ENCODE measurements around the gene CRP.
A peak's percentile ranks its signal among the peaks of the same experiment; 100 is the strongest.
"Not testable (repeated sequence)": the region's sequence is repeated elsewhere in the genome, so short reads cannot be mapped to it uniquely, and the experiment has no call there.

Gene CRP

GRCh38 chr1:159699653-159700052 lies 14.7 kb downstream of the CRP start:
- DNase-seq = no peak

GRCh38 chr1:159699246-159699645 lies 15.1 kb downstream of the CRP start:
- no peak for DNase-seq

GRCh38 chr1:159687511-159687910 lies 26.9 kb downstream of the CRP start:
- no peak for DNase-seq

DNA sequence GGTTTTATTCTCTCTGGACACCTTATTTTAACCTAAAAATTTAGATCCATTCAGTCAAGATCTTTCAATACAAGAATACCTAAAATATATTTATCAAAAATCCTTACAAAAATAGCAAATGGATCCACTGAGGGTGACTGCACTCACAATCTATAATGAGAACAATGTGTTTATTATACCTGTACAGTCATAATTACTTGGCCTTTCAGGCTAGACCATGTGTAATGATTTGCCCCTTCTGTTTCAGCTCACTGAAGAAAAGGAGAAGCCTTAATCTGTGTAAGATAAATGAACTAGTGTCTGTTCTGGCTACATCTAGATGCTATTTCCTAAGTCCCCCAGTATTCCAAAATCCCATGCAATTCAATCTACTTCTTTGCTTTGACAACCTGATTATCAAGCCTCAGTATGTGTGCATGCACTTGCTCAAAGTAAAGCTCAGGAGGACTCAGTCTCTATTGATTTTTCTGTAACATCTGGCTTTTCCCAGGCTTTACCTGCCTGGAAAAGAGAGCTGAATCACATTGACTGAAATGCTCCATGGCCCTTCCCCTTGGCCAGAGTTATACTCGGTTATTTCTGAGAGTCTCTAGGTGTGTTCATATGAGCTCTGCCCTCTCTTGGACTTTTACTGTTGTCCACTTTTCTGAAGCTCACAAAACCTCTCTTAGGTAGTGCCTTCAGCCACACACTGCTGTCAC lies 27.6 kb downstream of the CRP start:
- no peak for DNase-seq

DNA sequence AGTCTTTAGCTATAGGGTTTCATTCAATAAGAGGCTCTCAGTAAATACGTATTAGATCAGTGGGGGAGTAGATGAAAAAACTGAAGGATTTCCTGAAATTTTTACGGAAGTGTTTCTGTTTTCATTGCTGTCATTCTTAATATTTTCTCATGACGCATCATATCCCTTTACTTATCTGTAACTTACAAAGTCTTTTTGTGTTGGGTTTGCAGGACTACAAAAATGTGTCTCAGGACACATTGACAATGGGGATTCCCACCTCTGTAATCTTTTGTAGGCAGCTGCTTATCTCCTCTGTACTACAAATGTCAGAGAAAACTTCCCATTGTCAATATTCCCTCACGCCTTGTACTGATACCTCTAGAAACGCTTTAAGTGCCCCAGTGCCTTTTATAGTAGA lies 35.5 kb downstream of the CRP start:
- no peak for DNase-seq

DNA sequence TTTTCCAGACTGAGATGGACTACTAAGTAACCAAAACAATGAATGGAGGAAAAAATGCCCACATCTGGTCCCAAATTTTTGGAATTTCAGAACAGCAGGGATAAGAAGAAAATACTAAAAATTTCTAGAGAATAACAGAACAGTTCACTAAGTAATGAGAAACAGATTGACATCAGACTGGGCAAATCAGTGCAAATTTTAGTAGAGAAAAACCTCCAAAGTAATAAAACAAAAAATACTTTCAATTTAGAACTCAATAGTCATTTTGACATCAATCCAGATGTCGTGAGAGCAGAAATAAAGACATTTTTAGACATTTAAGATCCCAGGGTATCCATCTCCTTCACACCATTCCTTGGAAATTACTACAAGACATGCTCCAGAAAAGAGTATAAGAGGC lies 39.3 kb downstream of the CRP start:
- DNase-seq = no peak

DNA sequence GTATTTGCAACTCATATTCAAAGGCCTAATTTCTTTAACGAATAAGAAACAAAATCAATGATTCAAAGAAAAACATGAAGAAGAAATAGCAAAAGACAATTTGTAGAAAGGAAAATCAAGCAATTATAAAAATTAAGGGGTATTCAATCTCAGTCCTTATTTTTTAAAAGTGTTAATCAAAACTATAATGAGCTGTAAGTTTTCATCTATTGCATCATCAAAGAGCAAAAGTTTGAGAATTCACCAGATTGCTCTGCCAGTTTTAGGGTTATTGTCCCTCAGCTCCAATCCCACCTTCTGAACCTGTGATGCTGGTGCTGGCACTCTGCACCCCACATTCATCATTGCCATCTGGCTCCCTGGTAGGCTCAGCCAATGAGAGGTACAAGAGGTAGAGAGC lies 42.0 kb downstream of the CRP start:
- DNase-seq = not testable (repeated sequence)

DNA sequence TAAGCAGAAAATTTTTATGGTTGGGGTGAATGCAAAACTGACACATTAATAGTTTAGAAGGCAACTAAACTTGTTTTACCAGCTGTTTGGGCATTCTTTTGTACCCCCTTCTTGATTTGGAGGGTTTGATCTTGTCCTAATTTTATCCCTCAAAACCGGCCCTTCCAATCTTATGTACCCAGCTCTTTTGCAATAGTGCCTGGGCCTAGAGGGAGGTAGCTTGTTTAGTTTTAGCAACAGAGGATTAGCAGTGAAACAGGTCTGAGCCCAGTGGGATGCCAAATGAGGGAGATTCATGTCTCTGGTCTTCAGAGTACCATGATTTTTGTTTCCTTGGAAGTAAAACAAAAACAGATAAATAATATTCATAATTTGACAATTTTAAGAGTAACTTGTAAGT lies 45.1 kb downstream of the CRP start:
- DNase-seq = no peak

GRCh38 chr1:159668739-159669138 lies 45.6 kb downstream of the CRP start:
- DNase-seq = no peak

GRCh38 chr1:159664247-159664646 lies 50.1 kb downstream of the CRP start:
- DNase-seq = peak; percentile 18 to 44

GRCh38 chr1:159663552-159663951 lies 50.8 kb downstream of the CRP start:
- no peak for DNase-seq
